T1000 (cell line): ENCODE measurements around the gene MOV10.
"Not testable (repeated sequence)": the region's sequence is repeated elsewhere in the genome, so short reads cannot be mapped to it uniquely, and the experiment has no call there.

Experiments
- DNase-seq: peaks from one replicate; lab custom pipeline; 2025; ENCODE audit warnings: mixed read lengths; lab: John Stamatoyannopoulos, UW

The MOV10 gene

DNA sequence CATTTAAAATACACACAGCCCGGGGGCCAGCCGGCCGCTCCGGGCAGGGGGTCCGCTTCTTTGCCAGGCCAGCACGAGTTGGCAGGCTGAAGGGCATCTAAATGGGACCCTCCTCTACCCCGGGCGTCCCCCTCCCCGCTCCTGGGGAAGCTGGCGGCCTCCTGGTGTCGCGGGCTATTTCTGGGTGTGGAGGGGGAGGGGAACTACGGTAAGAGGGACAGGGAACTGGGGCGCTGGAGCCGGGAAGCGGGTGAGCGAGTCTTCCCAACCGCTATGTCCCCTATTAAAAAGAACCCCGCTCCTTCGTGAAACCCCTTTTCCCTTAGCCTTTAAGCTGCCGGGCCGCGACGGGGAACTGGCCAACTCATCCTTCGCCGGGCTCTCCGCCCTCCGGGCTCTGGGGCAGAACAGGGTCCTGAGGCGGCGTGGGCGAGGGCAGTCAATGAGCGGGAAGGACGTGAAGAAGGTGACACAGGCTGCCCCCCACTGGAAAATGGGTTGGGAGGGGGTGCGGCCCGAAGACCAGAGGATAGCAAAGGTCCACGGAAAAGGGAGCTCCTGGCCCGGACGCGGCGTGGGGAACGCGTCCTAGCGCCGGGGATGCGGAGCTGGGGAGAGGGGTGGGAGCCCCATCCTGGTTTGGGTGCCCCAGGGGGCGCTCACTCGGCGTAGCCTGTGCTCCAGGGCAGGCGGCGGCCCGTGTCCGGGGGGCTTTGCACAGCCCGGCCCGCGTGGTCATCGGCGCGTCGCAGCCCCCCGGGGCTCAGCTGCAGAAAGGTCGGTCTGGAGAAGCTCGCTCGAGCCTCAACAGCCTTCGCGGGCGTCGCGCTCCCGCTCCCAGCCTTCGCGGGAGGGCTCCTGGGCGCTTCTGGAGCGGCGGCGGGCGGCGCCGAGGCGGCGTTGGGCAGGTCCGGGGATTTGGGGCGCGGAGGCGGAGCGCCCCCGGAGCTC, 40.1 kb downstream of the MOV10 start:
- DNase-seq: no peak

DNA sequence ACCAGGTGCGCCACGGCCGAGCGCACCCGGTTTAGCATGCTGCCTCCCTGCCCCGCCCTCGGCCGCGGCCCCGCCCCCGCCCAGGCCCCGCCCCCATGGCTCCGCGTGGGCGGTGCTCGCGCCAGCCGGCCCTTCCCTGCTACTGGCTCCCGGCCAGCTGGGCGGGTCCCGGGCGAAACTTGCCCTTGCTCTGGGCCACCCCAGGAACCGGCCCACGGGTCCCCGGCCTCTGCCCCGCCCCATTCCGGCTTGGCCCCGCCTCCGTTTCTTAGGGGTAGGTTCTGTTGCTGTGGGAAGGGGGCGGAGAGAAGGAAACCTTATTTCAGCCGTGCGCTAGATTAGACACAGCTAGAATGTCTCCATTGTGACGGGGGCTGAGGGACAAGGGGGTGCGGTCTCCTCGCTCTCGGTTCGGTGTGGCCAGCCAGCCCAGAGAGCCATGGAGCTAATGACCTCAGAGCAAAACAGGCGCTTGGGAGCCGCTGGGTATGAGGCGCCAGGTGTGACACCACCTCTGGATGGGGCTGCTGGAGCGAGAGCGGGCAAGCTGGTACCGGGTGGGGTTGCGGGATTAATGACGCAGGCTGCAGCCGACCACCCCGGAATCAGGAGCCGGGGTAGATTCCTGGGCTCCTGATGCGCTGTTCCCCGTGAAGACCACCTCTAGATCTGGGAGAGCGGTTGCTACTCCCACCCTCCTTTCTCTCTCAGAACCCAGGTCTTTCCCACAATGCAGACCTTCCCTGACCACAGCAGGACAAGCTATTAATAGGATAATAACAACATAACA, 41.0 kb downstream of the MOV10 start, which contains the start of gene PPM1J:
Gene PPM1J (minus strand): TSS at position 69 of the 790 bp plus-strand sequence. CDS start 31 bp downstream, at position 38.
- DNase-seq: peak; percentile 97

DNA sequence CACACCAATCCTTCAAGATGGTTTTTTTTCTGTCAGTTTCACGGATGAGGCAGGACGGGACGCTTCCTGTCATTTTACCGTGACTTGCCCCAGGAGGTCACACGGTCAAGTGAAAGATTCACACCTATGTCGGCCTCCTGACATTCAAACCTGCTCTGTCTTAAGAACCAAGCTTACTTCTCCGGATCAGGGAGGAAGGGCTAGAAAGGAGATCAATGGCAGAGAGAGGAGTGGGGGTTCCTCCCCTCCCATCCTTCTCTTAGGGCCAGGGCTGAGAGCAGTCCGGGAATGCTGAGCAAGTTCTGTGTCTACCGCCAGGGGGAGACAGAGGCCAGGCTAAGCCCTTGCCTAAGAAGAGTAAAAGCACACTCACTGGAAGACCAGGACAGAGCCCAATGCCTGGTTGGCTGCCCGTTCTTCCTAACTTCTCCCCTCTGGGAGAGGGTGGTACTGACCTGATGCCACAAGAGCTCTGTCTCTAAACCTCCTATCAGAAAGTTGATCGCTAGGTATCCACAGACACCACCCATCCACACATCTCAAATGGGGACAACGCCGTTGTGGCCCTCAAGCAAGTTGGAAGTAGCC, 41.8 kb downstream of the MOV10 start:
- peak; percentile 83 for DNase-seq

DNA sequence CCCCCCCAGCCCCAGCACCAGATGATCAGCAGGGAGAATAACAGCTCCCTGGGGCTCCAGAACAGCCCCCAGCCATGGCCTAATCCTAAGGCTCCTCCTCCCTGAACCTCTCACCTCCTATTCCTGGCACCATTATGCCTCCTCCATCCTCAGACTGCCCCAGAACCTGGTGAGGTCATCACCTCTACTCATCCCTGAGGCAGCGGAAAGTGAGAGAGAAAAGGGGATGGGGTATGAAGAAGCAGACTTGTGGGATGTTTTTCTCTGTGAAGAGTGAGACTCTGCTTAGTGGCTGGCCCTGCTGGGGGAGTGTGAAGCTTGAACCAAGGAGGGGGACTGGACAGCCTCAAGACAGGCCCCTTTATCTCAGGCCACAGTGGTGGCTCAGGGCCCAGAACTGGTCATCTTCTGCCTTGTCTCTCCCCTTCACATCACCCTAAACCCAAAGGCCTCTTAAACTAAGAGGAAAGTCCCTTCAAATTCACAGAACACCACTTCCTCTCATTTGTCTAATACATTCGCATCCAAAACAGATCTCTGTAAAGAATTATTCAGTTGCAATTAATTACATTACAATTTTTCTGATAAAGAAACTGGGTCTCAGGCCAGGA, 42.9 kb downstream of the MOV10 start:
- DNase-seq: no peak

DNA sequence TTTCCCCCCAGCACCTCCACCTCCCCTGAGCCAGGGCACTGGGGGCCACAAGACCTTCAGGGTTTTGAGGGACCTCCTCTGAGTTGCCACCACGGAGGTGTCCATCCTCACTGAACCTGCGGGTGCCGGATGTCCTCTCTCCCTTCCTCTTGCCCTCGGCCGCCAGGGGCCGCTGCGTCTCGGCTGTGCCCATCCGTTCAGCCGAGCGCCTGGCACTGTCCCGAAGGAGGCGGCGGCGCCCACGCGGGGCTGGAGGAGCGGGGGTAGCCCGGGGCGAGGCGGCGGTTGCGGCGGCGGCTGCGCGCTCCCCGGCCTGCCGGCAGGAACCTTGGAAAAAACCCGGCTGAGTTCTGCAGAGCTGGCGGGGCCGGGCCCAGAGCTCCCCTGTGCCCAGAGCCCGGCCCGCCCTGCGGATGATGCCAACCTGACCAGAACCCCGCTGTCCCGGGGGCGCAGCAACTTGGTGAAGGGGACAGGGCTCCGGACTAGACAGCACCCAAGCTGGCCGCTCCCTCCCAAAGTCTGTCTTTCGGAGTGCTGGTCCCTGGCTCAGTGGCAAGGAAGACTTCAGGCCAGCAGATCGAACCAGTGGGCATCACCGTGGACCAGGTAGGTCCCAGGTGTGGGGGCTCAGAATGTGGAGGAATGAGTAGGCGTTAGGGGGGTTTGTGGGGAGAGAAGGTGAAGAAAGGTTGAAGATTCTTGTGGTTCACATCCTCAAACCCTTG, 44.4 kb downstream of the MOV10 start:
- DNase-seq: peak; percentile 84

DNA sequence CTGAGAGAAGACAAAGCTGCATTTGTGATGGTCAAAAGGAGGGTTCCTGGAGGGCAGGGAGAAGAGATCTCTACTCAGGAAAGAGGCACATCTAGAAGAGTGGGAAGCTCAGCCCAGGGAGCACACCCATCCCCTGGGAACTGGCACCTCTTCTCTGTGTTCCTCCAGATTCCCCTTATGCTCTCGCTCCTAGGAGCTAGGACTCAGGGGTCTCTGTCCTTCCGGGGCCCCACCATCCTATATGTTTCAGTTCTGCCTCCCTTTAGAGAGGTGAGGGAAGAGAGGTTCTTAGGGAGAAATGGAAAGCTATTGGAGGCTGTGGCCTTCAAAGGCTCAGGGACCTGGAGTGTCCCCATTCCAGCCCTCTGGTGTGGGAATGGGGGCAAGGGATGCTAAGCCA, 45.2 kb downstream of the MOV10 start:
- DNase-seq: no peak

DNA sequence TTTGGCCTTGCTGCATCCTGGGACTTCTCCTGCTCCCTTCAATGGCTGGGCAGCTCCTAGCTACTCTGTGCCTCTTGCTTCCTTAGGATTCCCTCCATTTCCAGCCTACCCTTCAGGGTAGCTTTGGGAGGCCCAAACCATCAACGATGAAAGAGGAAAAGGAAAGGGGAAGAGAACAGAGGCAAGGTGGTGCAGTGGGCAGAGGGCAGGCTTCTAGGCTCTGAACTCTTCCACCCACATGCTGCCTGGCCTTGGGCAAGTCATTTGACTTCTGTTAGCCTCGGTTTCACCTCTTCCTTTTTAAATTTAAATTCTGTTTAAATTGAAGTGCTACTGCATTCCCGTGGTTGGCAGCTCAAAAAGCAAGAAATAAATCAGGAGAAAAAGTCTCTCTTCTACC, 46.3 kb downstream of the MOV10 start:
- no peak for DNase-seq

DNA sequence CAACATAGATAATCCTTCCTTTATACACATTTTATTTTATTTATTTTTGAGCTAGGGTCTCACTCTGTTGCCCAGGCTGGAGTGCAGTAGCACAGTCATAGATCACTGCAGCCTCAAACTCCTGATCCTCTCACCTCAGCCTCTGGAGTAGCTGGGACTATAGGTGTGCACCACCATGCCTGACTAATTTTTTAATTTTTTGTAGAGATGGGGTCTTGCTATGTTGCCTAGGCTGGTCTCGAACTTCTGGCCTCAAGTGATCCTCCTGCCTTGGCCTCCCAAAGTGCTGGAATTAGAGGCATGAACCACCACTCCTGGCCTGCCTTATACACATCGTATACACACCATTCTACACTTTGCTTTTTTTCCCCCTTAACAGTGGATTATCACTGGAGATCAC, 46.8 kb downstream of the MOV10 start:
- not testable (repeated sequence) for DNase-seq

DNA sequence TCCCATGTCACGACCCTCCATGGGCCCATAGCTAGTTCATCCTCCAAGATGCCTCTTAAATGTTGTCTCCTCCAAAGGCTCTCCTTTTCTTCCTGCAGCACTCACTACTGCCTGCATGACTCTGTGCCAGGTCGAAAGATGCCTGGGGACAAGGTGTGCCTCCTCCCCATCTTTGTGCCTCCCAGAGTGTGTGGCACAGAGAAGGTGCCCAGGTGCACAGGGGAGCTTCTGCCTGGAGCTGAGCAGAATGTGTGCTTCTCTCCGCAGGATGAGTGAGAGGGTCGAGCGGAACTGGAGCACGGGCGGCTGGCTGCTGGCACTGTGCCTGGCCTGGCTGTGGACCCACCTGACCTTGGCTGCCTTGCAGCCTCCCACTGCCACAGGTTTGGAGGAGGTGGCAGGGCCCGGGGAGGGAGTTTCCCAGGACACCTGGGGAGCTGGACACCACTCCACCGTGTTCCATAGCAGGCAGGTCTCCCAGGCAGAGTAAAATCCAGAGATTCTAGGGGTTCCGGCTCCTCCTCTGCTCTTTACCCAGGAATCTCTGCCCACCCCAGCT, 47.6 kb downstream of the MOV10 start:
- no peak for DNase-seq

DNA sequence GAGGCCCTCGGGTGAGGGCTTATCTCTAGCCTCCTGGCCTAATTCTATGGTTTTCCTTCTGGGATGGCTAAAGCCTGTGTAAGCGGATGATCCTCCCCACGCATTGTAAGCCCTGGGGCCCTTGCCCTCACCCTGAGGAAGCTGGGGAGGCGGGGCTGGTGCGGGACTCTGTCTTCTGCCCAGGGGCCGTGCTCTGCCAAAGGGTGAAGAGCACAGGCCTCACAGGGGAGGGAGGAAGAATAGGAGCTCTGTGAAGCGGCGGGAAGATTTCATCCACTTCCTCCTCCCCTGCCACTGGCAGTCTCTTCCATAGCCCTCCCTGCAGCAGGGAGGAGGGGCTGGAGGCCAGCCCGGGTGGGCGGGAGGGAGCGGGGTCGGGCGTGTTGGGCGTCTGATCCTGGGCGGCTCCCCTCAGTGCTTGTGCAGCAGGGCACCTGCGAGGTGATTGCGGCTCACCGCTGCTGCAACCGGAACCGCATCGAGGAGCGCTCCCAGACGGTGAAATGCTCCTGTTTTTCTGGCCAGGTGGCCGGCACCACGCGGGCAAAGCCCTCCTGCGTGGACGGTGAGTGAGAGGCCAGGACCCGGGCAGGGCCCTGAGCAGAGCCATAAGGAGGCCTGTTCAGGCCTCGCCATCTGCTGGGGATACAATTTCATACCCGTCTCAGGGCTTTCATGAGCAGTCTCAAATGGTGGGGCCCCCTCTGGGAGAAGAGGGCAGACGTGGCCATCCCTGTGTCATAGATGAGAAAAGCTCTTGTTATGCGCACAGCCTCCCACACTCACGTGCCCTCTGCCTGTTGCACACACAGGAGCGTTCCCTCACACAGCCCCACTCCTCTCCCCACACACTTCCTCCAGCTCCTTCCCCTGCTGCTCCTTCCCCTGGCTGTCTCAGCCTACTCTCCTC, 48.4 kb downstream of the MOV10 start:
- no peak for DNase-seq

DNA sequence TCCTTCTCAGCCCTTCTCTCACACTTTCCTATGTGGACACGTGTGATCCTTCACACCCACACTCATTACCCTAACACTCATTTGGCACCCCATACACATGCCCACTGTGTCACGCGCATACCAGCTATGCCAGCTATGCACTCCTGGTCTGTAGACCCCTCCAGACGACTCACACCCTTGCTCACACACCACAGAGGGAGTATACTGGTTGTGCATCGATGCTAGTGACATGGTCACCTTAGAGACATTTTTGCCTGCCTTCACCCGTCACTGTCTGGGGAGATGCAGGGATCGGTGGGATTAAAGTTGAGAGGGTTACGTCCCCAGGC, 49.0 kb downstream of the MOV10 start:
- DNase-seq: no peak

DNA sequence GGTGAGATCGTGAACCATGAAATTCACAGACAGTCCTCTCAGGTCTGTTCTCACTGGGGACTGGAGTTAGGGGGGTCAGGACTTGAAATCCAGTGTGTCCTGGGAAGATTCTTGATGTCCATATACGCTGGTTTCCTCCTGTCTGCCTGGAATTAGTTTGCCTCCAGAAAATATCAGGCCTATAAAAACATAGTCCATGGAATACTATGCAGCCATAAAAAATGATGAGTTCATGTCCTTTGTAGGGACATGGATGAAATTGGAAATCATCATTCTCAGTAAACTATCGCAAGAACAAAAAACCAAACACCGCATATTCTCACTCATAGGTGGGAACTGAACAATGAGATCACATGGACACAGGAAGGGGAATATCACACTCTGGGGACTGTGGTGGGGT, 49.8 kb downstream of the MOV10 start:
- DNase-seq: not testable (repeated sequence)

DNA sequence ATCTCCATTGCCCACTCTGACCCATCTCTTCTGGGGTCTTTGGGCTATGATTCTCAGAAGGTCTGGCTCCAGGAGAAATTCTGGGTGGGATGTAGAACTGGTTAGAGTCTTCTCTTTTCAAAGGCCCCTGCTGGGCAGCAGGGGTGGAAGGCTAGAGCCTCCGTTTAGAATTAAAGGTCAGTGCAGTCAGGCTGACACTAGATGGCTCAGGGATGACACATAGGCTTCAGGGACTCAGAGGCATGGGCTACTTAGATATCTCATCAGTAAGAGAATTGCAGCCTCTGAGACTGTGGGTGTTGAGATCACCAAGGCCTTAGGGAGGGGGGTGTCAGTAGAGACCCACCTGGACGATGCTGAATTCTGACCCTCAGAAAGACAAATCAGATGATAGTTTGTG, 53.3 kb downstream of the MOV10 start:
- no peak for DNase-seq

DNA sequence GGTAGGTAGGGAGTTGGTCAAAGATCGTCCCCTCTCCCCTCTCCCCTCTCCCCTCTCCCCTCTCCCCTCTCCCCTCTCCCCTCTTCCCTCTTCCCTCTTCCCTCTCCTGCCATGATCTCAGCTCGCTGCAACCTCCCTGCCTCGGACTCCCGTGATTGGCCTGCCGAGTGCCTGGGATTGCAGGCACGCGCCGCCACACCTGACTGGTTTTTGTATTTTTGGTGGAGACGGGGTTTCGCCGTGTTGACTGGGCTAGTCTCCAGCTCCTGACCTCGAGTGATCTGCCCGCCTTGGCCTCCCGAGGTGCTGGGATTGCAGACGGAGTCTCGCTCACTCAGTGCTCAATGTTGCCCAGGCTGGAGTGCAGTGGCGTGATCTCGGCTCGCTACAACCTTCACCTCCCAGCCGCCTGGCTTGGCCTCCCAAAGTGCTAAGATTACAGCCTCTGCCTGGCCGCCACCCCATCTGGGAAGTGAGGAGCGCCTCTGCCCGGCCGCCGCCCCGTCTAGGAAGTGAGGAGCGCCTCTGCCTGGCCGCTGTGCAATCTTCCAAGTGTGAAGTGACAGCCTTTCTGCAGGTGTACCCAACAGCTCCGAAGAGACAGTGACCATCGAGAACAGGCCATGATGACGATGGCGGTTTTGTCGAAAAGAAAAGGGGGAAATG, 54.0 kb downstream of the MOV10 start:
- not testable (repeated sequence) for DNase-seq

DNA sequence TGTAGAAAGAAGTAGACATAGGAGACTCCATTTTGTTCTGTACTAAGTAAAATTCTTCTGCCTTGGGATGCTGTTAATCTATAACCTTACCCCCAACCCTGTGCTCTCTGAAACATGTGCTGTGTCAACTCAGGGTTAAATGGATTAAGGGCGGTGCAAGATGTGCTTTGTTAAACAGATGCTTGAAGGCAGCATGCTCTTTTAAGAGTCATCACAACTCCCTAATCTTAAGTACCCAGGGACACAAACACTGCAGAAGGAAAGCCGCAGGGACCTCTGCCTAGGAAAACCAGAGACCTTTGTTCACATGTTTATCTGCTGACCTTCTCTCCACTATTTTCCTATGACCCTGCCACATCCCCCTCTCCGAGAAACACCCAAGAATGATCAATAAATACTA, 54.6 kb downstream of the MOV10 start:
- not testable (repeated sequence) for DNase-seq

DNA sequence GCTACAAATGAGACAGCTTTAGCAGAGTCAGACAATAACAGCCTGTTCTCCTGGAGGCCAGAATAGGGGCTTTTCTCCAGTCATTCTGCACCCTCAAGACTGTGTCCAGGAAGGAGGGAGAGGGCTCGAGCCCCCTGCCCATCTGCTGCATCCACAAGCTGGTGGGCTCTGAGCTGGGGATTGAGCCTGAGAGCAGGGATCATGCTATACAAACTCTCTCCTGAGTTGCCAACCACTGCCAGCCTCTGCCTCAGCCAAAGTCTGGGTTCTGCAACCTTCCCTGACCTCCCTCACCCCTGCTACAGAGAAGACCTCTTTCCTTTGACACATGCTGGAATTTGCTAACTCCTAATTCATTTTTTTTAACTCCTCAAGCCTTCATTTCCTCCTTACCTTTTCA, 55.5 kb downstream of the MOV10 start:
- no peak for DNase-seq

DNA sequence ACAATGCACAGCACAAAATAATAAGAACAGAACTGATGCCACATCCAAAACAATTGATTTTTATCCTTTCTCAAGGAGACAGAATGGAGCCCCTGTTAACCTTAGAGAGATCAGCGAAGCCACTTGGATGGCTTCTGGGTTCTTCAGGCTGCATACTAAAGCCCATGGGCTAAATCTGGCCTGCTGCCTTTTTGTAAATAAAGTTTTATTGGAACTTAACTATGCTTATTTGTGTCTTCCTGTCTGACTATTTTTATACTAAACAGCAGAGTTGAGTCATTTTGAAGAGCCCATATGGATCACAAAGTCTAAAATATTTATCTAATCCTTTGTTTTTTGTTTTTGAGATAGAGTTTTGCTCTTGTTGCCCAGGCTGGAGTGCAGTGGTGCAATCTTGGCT, 57.0 kb downstream of the MOV10 start:
- DNase-seq: no peak

DNA sequence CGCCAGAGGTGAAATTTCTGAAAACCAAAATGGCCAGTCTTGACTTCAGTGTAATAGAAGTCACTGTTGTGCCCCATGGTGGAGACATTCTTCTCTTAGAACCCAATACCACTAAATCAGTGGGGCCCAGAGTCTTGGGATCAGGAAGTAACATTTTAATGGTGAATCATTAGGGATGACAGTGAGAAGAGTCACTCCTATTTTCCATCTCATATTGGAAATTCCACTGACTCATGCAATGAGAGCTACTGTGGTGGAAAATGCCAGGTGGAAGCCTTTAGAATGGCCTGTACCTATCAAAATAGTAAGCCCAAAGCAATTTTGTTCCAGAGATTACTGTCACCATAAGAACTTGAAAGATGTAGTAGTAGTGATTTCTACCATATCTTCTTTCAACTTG, 61.3 kb downstream of the MOV10 start:
- DNase-seq: no peak

DNA sequence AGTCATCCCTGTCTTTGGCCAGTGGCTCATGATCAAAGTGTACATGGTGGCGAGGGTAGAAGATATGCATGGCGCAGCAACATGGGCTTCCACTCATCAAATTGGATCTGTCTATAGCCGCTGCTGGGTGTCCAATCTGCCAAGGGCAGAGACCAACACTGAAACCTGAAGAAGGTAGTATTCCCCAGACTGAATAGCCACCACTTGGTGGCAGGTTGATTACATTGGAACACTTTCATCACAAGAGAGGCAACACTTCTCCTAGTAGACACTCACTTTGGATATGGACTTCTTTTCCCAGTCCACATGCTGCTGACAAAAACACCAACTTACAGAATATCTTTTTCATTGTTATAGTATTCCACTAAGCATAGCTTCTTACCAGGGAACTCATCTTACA, 63.1 kb downstream of the MOV10 start:
- no peak for DNase-seq
